Calu3 (cell line): Measurements from ENCODE around the gene ZBTB39. TPM values are rescaled to one million over a fixed set of nuclear protein-coding genes. Genes with fewer than 3 reads are reported as not detected.

Experiments used
- BruUV-seq: library from RNA; stranded (reverse); fragments of 400-500 nt; replicated peaks from 2 replicates; lab custom pipeline; 2021; lab: Mats Ljungman, UMichigan
- CTCF ChIA-PET: fragments of 300-600 bp; sonication (Branson Sonifier 250); formaldehyde crosslinking; loops from one replicate; lab custom pipeline; 2022; ENCODE audit warnings: antibody characterized with exemption; lab: Charles Lee
- DNase-seq: peaks from one replicate; pipeline ENCODE4 v3.0.0; 2022
- H3K27ac Mint-ChIP-seq: one replicate; pipeline ENCODE4 v1.8.0; 2022; ENCODE audit warnings: mixed read lengths; ENCODE audit not compliant: unreplicated experiment
- H3K27me3 Mint-ChIP-seq: one replicate; pipeline ENCODE4 v1.8.0; 2022; ENCODE audit warnings: mixed read lengths; ENCODE audit not compliant: unreplicated experiment
- H3K36me3 Mint-ChIP-seq: one replicate; pipeline ENCODE4 v1.8.0; 2022; ENCODE audit warnings: mild to moderate bottlenecking, moderate library complexity, mixed read lengths; ENCODE audit not compliant: insufficient read depth, unreplicated experiment
- H3K4me1 Mint-ChIP-seq: one replicate; pipeline ENCODE4 v1.8.0; 2022; ENCODE audit warnings: mild to moderate bottlenecking, low read depth, mixed read lengths; ENCODE audit not compliant: unreplicated experiment
- H3K4me3 Mint-ChIP-seq: one replicate; pipeline ENCODE4 v1.8.0; 2022; ENCODE audit warnings: mild to moderate bottlenecking, low read depth, moderate library complexity, mixed read lengths; ENCODE audit not compliant: unreplicated experiment
- H3K9me3 Mint-ChIP-seq: one replicate; pipeline ENCODE4 v1.8.0; 2022; ENCODE audit warnings: low read depth, mixed read lengths; ENCODE audit not compliant: unreplicated experiment
- CTCF ChIP-seq: fragments of 200-600 bp; IDR thresholded peaks from one replicate; pipeline ENCODE4 v1.8.0; 2022; ENCODE audit warnings: antibody characterized with exemption; ENCODE audit not compliant: unreplicated experiment
- intact Hi-C: fragments of 100-400 bp; cut with micrococcal nuclease; formaldehyde crosslinking; loops from one replicate; pipeline ENCODE4 v1.10.0; 2022; ENCODE audit not compliant: unreplicated experiment
- total RNA-seq: library from RNA; stranded (reverse); gene quantifications from 2 replicates; pipeline ENCODE4 v1.2.3, GENCODE V29; 2022

The ZBTB39 gene
- total RNA-seq, 1 experiment from 2014 or later = 10.8 TPM

GRCh38 chr12:56995201-56995929 lies 11.0 kb downstream of the ZBTB39 start:
- BruUV-seq = no TSS peak
- DNase-seq = no peak
- Mint-ChIP-seq H3K27ac (no peak overlapping the region), H3K27me3 (peaks cover under 1% of the 10 kb centered on the region), H3K4me1 (peaks cover 8% of the 10 kb centered on the region), H3K9me3 (no peaks in the 10 kb centered on the region), H3K36me3 (no peaks in the 10 kb centered on the region), H3K4me3 (no peak overlapping the region)
- CTCF ChIA-PET = interaction anchor here (0.6 kb wide), 1 partner anchor 135 kb away, joined by 4 read pairs; no protein-coding TSS in a partner anchor
- no peak for TF ChIP-seq CTCF
- intact Hi-C loops = no loop called here

GRCh38 chr12:56994231-56994746 lies 12.1 kb downstream of the ZBTB39 start:
- CTCF ChIA-PET = no interaction called here
- H3K9me3 Mint-ChIP-seq = no peaks in the 10 kb centered on the region
- intact Hi-C loops = no loop called here
- no TSS peak for BruUV-seq
- H3K4me1 Mint-ChIP-seq = peaks cover 8% of the 10 kb centered on the region
- H3K27ac Mint-ChIP-seq = no peak overlapping the region
- H3K36me3 Mint-ChIP-seq = no peaks in the 10 kb centered on the region
- peaks cover 11% of the 10 kb centered on the region for H3K27me3 Mint-ChIP-seq
- TF ChIP-seq CTCF = no peak
- no peak for DNase-seq
- no peak overlapping the region for H3K4me3 Mint-ChIP-seq

GRCh38 chr12:56993346-56993745 lies 13.0 kb downstream of the ZBTB39 start:
- Mint-ChIP-seq H3K27ac (no peak overlapping the region), H3K36me3 (no peaks in the 10 kb centered on the region), H3K4me3 (no peak overlapping the region), H3K4me1 (peaks cover 8% of the 10 kb centered on the region), H3K9me3 (no peaks in the 10 kb centered on the region), H3K27me3 (peaks cover 21% of the 10 kb centered on the region)
- intact Hi-C loops = no loop called here
- no peak for TF ChIP-seq CTCF
- DNase-seq = no peak
- CTCF ChIA-PET = no interaction called here
- no TSS peak for BruUV-seq

GRCh38 chr12:56991319-56992246 lies 14.8 kb downstream of the ZBTB39 start:
- no peak for DNase-seq
- Mint-ChIP-seq H3K27ac (no peak overlapping the region), H3K4me1 (peaks cover 11% of the 10 kb centered on the region), H3K9me3 (no peaks in the 10 kb centered on the region), H3K4me3 (no peak overlapping the region), H3K36me3 (no peaks in the 10 kb centered on the region), H3K27me3 (peaks cover 29% of the 10 kb centered on the region)
- no TSS peak for BruUV-seq
- intact Hi-C loops = no loop called here
- no peak for TF ChIP-seq CTCF
- CTCF ChIA-PET = no interaction called here
